Measurements from ENCODE around the gene STAT4.
A peak's percentile ranks its signal among the peaks of the same experiment; 100 is the strongest.

STAT4 gene

DNA sequence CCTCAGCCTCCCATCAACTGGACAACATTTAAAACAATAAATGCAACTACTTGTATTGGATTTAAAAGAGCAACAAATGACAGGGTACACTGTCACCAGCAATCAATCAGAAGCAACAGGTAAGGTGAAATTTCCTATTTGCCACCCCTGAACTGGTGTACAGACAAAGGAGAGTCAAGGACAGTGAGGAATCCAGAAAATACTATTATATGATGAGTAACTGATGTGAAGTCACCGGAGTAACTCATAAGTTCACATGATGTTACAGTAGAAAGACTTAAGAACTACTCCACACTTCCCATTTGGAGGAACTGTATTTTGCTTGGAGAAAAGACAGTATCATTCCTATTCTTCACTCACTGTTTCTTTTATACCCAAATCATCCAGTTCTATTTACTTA is 132.7 kb downstream of the STAT4 start:
- DNase-seq: no peak

DNA sequence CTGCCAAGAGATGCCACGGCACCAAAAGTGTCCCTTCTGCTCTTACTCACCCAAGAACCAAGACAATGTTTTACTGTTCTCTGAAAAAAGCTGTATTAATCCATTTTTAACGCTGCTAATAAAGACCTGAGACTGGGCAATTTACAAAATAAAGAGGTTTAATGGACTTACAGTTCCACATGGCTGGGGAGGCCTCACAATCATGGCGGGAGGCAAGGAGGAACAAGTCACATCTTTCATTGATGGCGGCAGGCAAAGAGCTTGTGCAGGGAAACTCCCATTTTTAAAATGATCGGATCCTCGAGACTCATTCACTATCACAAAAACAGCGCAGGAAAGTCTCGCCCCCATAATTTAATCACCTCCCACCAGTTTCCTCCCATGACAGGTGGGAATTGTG is 135.0 kb downstream of the STAT4 start:
- DNase-seq: no peak

DNA sequence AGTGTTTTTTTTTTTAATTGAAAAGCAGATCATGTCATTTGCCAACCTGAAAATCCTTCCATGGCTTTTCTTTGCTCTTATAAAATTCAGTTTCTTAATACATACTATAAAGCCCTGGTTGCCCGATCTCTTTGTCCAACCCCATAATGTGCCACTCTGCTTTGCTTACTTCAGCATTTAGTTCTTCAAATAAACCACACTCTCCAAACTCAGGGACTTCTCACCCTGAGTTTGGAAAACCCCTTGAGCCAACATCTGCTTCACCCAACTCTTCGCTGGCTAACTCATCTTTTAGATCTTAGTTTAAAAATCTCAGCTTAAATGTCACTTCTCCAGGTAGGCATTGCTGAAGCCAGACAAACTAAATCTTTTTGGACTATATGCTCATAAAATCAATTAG is 135.6 kb downstream of the STAT4 start:
- no peak for DNase-seq

GRCh38 chr2:191014653-191015020 is 136.2 kb downstream of the STAT4 start:
- no peak for DNase-seq

GRCh38 chr2:191013932-191014652 is 136.7 kb downstream of the STAT4 start, which contains the start of gene STAT1:
TSS of gene STAT1 (minus strand) at chr2:191014171. CDS start at chr2:191010003, 4,168 bp downstream.
- DNase-seq: peak; percentile 37 to 96 (median 89)

DNA sequence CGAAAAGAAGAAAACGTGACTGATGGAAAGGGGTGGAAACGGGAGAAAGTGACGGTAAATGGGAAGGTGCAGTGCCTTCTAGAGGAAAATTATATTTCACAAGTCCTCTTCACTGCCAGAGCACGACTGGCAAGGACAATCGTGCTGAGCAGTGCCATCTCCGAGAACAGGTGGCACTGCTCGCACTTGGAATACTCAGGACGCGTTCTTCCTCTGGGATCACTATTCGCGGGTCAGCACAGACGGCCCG is 137.2 kb downstream of the STAT4 start:
- no peak for DNase-seq

DNA sequence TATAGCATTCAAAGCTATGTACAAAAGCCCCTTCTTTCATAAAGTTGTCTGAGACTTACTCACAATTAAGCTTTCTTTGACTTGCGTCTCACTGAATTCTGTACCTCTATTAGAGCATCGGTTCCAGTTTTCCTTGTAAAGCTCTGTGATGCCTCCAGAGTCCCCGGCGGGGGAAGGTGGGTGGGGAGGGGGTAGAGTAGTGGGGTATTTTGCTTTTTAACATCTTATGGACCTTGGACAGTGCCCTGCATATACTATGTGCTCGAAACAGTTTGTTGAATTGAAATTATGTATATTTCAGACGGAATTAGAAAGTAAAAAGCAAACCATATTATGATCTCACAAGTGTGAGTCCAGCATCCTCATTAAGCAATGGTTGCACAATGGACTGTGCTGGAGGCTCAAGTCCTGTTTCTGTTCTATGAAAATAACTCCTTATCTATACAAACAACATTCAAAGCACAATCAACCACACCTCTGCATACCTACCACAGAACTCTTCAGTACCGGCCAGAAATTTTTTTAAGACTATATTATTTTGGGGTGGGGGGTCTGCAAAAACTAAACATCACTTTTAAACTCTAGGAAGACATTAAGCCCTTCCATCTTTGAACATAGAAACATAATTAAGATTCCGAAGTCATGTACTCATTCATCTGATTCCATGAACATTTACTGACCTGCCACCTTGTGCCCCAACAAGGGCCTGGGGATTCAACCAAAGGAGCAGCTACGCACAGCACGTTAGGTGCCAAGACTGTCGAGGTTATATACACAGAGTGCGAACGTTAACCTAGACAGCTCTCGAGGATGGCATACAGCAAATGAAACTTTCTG is 137.7 kb downstream of the STAT4 start:
- DNase-seq: peak in 2 of 51 donors; percentile 46 to 58

GRCh38 chr2:191012346-191012745 is 138.4 kb downstream of the STAT4 start:
- DNase-seq: no peak

DNA sequence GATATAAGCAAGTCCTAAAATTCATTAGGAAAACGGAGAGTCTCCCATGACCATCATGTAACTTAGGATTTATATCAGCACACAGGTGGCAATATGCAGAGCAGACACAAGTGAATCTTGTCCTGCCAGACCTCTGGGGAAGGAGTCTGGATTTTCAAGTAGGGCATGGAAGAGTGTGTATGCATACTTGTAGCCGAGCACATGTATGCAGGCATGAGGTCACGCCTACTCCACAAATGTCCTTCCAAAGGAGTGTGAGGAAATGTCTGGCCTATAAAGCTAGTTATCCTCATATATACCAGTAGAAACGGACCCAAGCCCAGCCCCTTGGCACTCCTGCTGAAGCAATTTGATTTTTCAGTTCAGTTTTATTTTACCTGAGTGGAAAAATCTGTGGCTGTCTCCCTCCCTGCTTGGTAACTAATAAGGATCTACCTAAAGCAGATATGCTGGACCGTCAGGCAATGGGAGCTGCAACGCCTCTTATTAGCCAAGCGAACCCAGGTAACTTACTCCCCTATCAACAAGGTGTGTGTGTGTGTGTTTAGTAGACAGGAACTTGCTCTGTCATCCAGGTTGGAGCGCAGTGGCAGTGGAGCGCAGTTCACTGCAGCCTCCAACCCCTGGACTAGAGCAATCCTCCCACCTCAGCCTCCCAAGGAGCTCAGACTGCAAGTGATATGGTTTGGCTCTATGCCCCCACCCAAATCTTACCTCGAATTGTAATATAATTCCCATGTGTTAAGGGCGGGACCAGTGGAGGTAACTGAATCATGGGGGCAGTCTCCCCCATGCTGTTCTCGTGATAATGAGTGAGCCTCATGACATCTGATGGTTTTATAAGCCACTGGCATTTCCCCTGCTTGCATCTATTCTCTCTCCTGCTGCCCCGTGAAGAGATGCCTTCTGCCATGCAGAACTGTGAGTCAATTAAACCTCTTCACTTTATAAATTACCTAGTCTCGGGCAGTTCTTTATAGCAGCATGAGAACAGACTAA is 139.6 kb downstream of the STAT4 start:
- no peak for DNase-seq

DNA sequence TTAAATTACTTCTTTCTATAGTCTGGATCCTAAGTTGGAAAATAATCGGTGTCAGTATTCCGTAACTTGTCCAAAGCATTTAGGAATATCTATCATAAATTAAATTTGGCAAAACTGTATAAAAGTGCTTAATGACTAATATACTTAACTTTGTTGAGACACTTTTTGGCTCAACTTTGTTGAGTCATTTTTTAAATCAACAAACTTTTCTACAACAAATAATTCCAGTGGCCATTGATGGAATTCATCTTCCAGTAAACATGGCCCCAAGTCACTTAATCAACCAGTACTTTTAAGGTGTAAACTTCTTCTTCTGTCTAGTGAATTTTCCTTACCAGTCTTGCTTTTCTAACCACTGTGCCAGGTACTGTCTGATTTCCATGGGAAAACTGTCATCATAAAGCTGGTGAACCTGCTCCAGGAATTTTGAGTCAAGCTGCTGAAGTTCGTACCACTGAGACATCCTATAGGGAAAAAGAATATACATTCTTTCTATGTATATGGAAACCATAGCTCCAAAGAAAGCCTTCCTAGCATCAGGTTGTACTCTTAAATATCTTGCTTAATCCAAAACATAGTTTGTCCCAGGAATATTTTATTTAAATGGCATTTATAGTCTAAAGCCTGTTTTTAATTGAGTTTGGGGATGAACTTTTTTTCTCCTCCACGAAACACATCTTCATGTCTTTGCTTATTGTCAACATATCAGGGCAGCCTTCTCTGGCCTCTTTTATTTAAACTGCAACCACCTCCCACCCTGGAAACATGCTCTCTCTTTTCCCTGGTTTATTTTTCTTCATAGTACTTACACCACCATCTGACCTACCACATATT is 141.0 kb downstream of the STAT4 start:
- no peak for DNase-seq

DNA sequence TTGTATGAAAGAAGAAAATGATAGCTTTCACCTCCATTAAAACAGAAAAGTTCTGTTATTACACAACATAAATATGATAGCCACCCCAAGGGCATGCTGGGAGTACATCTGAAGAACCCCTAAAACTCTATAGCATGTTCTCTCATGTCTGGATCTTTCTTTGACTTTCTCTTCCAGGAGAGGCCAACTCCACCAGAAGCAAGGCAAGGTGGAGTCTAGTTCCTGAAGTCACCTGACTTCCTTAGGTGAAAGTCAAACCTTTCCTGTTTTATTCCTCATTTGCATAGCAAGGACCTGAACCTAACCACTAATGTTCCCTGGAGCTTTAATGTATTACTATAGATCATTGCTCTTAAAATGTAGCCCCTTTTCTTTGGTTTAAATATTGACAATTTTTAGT is 142.5 kb downstream of the STAT4 start:
- no peak for DNase-seq

DNA sequence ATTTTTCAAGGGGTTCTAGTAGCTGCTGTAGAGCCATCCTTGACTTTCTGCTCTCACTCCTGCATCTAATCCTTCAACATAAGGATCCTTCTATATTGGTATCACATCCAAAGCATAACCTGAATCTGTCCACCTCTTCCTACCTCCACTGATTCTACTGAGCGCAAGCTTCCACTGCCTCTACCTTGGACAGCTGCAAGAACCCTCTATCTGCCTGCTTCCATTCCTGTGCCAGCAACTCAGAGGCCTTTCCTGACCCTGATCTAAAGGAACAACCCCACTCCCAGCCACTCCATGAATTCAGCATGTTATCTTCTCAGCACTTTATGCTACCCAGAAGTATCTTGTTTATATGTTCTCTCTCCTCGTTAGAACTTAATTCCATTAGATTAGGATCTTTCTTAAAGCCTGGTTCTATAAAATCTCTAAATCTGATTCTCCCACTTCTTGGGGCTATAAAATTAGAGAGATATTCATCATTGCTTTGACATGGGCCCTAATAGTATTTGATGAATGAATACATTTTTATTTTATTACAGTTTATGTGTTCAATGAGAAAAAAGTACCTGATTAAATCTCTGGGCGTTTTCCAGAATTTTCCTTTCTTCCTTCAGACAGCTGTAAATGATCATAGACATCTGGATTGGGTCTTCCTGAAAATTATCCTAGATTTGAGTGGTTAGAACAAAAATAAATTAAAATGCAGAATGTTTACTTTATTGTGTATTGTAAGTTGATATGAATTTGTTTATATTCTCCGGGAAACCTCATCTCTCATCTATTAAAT is 143.6 kb downstream of the STAT4 start:
- DNase-seq: no peak

DNA sequence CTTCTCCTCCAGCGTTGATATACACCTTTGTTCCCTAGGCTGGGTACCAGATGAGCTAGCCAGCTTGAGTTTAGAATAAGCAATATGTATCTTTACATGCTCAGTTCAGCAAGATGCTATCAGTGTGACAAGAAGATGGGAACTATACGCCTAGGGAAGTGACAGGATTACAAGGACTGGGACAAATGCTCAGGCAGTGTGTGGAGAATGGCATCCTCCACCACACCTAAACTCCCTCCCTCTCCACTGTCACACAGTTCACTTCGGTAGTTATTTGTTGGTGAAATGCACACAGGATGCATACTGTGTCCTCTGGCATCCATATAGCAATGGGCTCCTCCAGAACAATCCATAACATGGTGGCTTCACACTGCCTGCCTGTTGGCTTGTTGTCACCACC is 144.5 kb downstream of the STAT4 start:
- no peak for DNase-seq

DNA sequence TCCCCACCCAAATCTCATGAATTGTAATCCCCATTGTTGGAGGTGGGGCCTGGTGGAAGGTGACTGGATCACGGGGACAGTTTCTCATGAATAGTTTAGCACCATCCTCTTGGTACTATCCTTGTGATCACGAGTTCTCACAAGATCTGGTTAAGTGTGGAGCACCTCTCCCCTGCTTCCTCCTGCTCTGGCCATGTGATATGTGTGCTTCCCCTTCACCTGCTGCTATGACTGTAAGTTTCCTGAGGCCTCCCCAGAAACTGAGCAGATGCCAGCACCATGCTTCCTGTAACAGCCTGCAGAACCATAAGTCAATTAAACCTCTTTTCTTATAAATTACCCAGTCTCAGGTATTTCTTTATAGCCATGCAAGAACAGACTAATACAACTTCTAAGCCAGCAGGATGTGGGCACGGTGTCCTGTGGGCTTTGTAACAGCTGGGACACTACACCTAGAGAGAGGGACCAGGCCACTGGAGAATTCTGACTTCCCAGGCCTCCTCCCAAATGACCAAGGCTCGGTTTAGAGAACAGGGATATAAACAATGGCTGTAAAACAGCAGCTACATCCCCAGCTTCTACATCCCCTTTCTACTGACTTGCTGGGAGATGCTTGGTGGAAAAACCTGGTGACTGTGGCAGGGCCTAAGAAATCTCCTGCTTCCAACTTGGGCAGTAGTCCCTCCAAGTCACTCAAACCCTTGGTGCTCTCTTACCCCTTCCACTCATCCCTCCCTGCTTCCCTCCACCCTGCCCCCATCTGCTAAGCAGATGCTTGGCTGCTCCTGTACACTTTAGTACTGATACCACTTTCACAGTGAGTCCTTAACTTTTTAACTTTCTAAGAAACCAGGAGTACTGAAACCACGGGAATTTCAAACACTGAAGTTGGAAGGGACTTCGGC is 147.1 kb downstream of the STAT4 start:
- no peak for DNase-seq

DNA sequence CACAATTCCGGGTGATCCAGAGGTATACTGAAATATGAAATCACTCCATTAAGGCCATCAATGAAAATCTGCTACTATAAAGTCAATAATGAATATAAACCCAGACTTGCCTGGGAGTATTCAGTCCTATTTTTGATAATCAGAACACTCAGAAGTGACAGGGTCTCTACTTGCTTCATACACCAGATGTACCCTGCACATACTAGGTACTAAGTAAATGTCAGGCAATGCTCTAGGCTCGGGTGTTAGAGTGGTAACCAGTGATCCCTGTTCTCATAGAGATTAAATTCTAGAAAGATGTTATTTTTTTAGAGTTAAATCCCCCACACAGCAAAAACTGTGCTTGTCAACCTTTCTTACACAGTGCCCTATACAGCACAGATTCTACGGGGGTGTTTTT is 149.2 kb downstream of the STAT4 start:
- no peak for DNase-seq

DNA sequence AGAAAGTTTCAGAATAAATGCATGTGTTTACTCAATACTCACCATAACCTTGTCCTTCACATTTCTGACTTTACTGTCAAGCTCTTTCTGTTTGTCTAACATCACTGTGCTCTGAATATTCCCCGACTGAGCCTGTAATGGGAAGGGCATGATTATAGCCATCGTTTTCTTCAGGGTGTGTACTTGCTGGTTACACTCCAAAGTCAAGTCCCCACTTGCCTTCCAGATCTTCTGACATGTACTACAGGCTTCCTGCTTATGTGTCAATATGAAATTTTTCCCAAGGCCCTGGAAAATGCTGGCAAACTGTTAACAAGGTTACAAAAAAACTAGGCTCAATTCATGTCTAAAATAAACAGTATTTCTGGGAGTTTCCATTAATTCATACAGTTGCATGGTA is 149.8 kb downstream of the STAT4 start:
- DNase-seq: no peak

- DNase-seq: no peak
Observed at GRCh38 chr2:190999949-191000665, 150.7 kb downstream of the STAT4 start.

DNA sequence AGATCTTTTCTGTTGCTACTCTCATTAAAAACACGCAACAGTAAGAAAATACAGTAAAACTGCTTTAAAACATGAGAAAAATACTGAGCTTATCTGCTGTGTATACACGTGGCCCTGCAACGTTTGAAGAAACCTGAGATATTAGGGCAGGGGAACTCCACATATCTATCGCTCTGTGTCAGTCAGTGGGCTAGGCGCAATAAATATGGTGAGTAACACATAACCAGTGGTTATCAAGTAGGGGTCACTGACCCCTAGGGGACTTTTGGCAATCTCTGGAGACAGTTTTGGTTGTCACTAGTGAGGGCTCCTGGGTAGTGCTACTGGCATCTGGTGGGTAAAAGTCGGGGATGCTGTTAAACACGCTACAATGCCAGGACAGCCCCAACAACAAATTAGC is 151.7 kb downstream of the STAT4 start:
- no peak for DNase-seq

All from hypothalamus (tissue), 51 donors.